GM21423 (cell line): ENCODE measurements around the gene KCNB1.

Source experiments
- ATAC-seq: cut with Tn5 transposase; IDR thresholded peaks from one replicate; pipeline ENCODE4 v1.9.1; 2021; ENCODE audit warnings: mild to moderate bottlenecking, moderate library complexity; ENCODE audit not compliant: unreplicated experiment

The KCNB1 gene

GRCh38 chr20:49471397-49471796 lies 11.1 kb downstream of the KCNB1 start:
- ATAC-seq: no peak

- ATAC-seq: no peak
Observed at GRCh38 chr20:49470922-49471321, 11.5 kb downstream of the KCNB1 start.

- ATAC-seq: no peak
Observed at GRCh38 chr20:49469060-49469459, 13.4 kb downstream of the KCNB1 start.

- ATAC-seq: no peak
Observed at GRCh38 chr20:49468412-49468811, 14.1 kb downstream of the KCNB1 start.

GRCh38 chr20:49466114-49466912 lies 16.2 kb downstream of the KCNB1 start:
- no peak for ATAC-seq

- no peak for ATAC-seq
Observed at GRCh38 chr20:49464556-49464955, 17.9 kb downstream of the KCNB1 start.

GRCh38 chr20:49462626-49463025 lies 19.8 kb downstream of the KCNB1 start:
- ATAC-seq: no peak

GRCh38 chr20:49461894-49462620 lies 20.4 kb downstream of the KCNB1 start:
- no peak for ATAC-seq

- no peak for ATAC-seq
Observed at GRCh38 chr20:49460916-49461315, 21.6 kb downstream of the KCNB1 start.

- no peak for ATAC-seq
Observed at GRCh38 chr20:49460131-49460530, 22.3 kb downstream of the KCNB1 start.

- ATAC-seq: no peak
Observed at GRCh38 chr20:49459684-49460083, 22.8 kb downstream of the KCNB1 start.

GRCh38 chr20:49457444-49457843 lies 25.0 kb downstream of the KCNB1 start:
- no peak for ATAC-seq

GRCh38 chr20:49456646-49457045 lies 25.8 kb downstream of the KCNB1 start:
- ATAC-seq: no peak

GRCh38 chr20:49455691-49456090 lies 26.8 kb downstream of the KCNB1 start:
- ATAC-seq: no peak

- no peak for ATAC-seq
Observed at GRCh38 chr20:49452011-49452482, 30.4 kb downstream of the KCNB1 start.

GRCh38 chr20:49450281-49450721 lies 32.2 kb downstream of the KCNB1 start:
- no peak for ATAC-seq

GRCh38 chr20:49448917-49449316 lies 33.6 kb downstream of the KCNB1 start:
- ATAC-seq: no peak

- no peak for ATAC-seq
Observed at GRCh38 chr20:49447946-49448809, 34.3 kb downstream of the KCNB1 start.

- ATAC-seq: no peak
Observed at GRCh38 chr20:49447364-49447763, 35.1 kb downstream of the KCNB1 start.

GRCh38 chr20:49446808-49447207 lies 35.7 kb downstream of the KCNB1 start:
- no peak for ATAC-seq

- no peak for ATAC-seq
Observed at GRCh38 chr20:49446080-49446479, 36.4 kb downstream of the KCNB1 start.
